Body of pancreas (tissue), 4 donors: ENCODE results near the gene GLS2. TPM values are rescaled to one million over a fixed set of nuclear protein-coding genes. Genes with fewer than 3 reads are reported as not detected.

Source experiments
- ATAC-seq: fragments of 150-250 bp; one replicate; pipeline ENCODE4 v1.9.1; 2016
- DNase-seq, 4 donors: peaks; one replicate each; pipeline ENCODE4 v3.0.0-alpha.2; 2019
- H3K27ac ChIP-seq, 4 donors: fragments of 200-600 bp; sonication (generic); 1 replicate in 3 of 4; 2 replicates in 1 of 4; pipeline versions ENCODE4 v1.5.1 to v1.6.1; 2016 to 2019; ENCODE audit warnings: mild to moderate bottlenecking in 1 of 4, mixed read lengths in 1 of 4, moderate library complexity in 1 of 4
- H3K27me3 ChIP-seq, 2 donors: fragments of 200-600 bp; sonication (generic); one replicate each; pipeline ENCODE4 v1.6.0; 2016; ENCODE audit warnings: mild to moderate bottlenecking in 1 of 2
- H3K36me3 ChIP-seq, 2 donors: fragments of 200-600 bp; sonication (generic); replicated peaks in 1 of 2; 2 replicates each; pipeline ENCODE4 v1.5.1; 2016; ENCODE audit warnings: low read depth in 2 of 2; ENCODE audit not compliant: insufficient read depth in 1 of 2
- H3K4me1 ChIP-seq: fragments of 200-600 bp; sonication (generic); one replicate; pipeline ENCODE4 v1.6.0; 2016
- H3K4me3 ChIP-seq, 2 donors: fragments of 200-600 bp; sonication (generic); 1 replicate in 1 of 2; 2 replicates in 1 of 2; pipeline ENCODE4 v1.5.1; 2016 to 2019
- H3K9me3 ChIP-seq, 3 donors: fragments of 200-600 bp; sonication (generic); 1 replicate in 2 of 3; 2 replicates in 1 of 3; pipeline ENCODE4 v1.5.1; 2016
- CTCF ChIP-seq, 7 experiments: fragments of 450-650 bp in 4 of 7; fragments of 200-600 bp in 3 of 7; sonication (generic) in 3 of 7; IDR thresholded peaks; one replicate each; pipeline ENCODE4 v1.5.1; 2016 to 2019; ENCODE audit warnings: antibody characterized with exemption in 7 of 7
- POLR2A ChIP-seq, 3 donors: fragments of 450-650 bp; IDR thresholded peaks; one replicate each; pipeline ENCODE4 v1.6.1; 2016; ENCODE audit warnings: antibody characterized with exemption in 3 of 3, mild to moderate bottlenecking in 2 of 3
- WGBS, 2 donors: methylation state at CpG; one replicate each; pipeline ENCODE4 v1.1.5; 2017; 5-methylcytosine and 5-hydroxymethylcytosine counted together
- intact Hi-C: fragments of 100-400 bp; cut with DNase I; formaldehyde crosslinking; loops from one replicate; pipeline ENCODE4 v1.15.1; 2023
- total RNA-seq, 2 donors: library from RNA; depleted of rRNA; stranded (reverse); fragments of >200 nt; gene quantifications; one replicate each; pipeline ENCODE4 v1.1.0, GENCODE V29; 2016

GLS2 gene
- total RNA-seq, 2 donors from 2014 or later, result 44.4 to 45.5 TPM

GRCh38 chr12:56479625-56480024 is 8.3 kb downstream of the GLS2 start:
- Histone ChIP-seq H3K4me3 (no peak overlapping the region), H3K27ac (peak overlapping the region in 1 of 4 donors; percentile 8), H3K9me3 (no peaks in the 10 kb centered on the region), H3K36me3 (no peaks in the 10 kb centered on the region), H3K27me3 (no peaks in the 10 kb centered on the region), H3K4me1 (peaks cover 39% of the 10 kb centered on the region)
- DNase-seq (no peak), ATAC-seq (no peak)
- WGBS, 2 donors, result 96 to 97% methylated on average over 7 of the region's 7 CpGs
- TF ChIP-seq CTCF (IDR thresholded peaks at IDR 0.05), result no peak
- TF ChIP-seq POLR2A (IDR thresholded peaks at IDR 0.05), result no peak
- intact Hi-C loops, result no loop called here

GRCh38 chr12:56477521-56478225 is 10.3 kb downstream of the GLS2 start:
- TF ChIP-seq CTCF (IDR thresholded peaks at IDR 0.05) (no peak), POLR2A (IDR thresholded peaks at IDR 0.05) (no peak)
- H3K4me3 ChIP-seq, result no peak overlapping the region
- H3K27me3 ChIP-seq, result no peaks in the 10 kb centered on the region
- no peak for ATAC-seq
- 70 to 74% methylated on average over 5 to 6 of the region's 6 CpGs for WGBS, 2 donors
- intact Hi-C loops, result no loop called here
- peak in 3 of 4 donors; percentile 21 to 47 (median 34) for DNase-seq
- peak overlapping the region; percentile 89 to 92 (median 92) for H3K27ac ChIP-seq
- no peaks in the 10 kb centered on the region for H3K36me3 ChIP-seq
- no peaks in the 10 kb centered on the region for H3K9me3 ChIP-seq
- peaks cover 43% of the 10 kb centered on the region for H3K4me1 ChIP-seq

- TF ChIP-seq CTCF (IDR thresholded peaks at IDR 0.05) (peak in 3 of 7 experiments; percentile 29 to 35 (median 34)), POLR2A (IDR thresholded peaks at IDR 0.05) (peak; percentile 37 to 65 (median 58))
- Histone ChIP-seq H3K36me3 (no peaks in the 10 kb centered on the region), H3K27ac (peak overlapping the region; percentile 90 to 92 (median 92)), H3K27me3 (no peaks in the 10 kb centered on the region), H3K9me3 (no peaks in the 10 kb centered on the region), H3K4me3 (no peak overlapping the region), H3K4me1 (peaks cover 44% of the 10 kb centered on the region)
- 30% methylated on average over 1 of the region's 1 CpG; no CpG with 5 or more reads in 1 of the 2 donors for WGBS, 2 donors
- intact Hi-C loops, result no loop called here
- peak; percentile 98 for ATAC-seq
- DNase-seq, result peak; percentile 93 to 98 (median 96)
Measured at GRCh38 chr12:56476972-56477432, 11.0 kb downstream of the GLS2 start.

- Histone ChIP-seq H3K9me3 (no peaks in the 10 kb centered on the region), H3K4me1 (peaks cover 53% of the 10 kb centered on the region), H3K4me3 (no peak overlapping the region), H3K27me3 (no peaks in the 10 kb centered on the region), H3K27ac (peak overlapping the region; percentile 90 to 92 (median 92)), H3K36me3 (no peaks in the 10 kb centered on the region)
- no peak for ATAC-seq
- intact Hi-C loops, result no loop called here
- WGBS, 2 donors, result 91 to 96% methylated on average over 6 of the region's 6 CpGs
- no peak for TF ChIP-seq CTCF (IDR thresholded peaks at IDR 0.05)
- no peak for TF ChIP-seq POLR2A (IDR thresholded peaks at IDR 0.05)
- DNase-seq, result no peak
Measured at GRCh38 chr12:56476143-56476542, 11.8 kb downstream of the GLS2 start.

- ATAC-seq (no peak), DNase-seq (no peak)
- H3K4me3 ChIP-seq, result no peak overlapping the region
- H3K4me1 ChIP-seq, result peaks cover 69% of the 10 kb centered on the region
- no peaks in the 10 kb centered on the region for H3K27me3 ChIP-seq
- intact Hi-C loops, result no loop called here
- WGBS, 2 donors, result 85 to 92% methylated on average over 8 to 9 of the region's 9 CpGs
- H3K9me3 ChIP-seq, result no peaks in the 10 kb centered on the region
- TF ChIP-seq CTCF (IDR thresholded peaks at IDR 0.05) (no peak), POLR2A (IDR thresholded peaks at IDR 0.05) (no peak)
- H3K36me3 ChIP-seq, result no peaks in the 10 kb centered on the region
- H3K27ac ChIP-seq, result peak overlapping the region in 1 of 4 donors; percentile 91
Measured at GRCh38 chr12:56474389-56474788, 13.6 kb downstream of the GLS2 start.
